ENCODE measurements around the gene IPO11.
"Not testable (repeated sequence)": the region's sequence is repeated elsewhere in the genome, so short reads cannot be mapped to it uniquely, and the experiment has no call there.

Gene IPO11

GRCh38 chr5:62608529-62609511 is 196.3 kb downstream of the IPO11 start:
- no peak for DNase-seq

GRCh38 chr5:62614355-62614754 is 201.8 kb downstream of the IPO11 start:
- no peak for DNase-seq

GRCh38 chr5:62616615-62617277 is 204.2 kb downstream of the IPO11 start:
- DNase-seq = no peak

DNA sequence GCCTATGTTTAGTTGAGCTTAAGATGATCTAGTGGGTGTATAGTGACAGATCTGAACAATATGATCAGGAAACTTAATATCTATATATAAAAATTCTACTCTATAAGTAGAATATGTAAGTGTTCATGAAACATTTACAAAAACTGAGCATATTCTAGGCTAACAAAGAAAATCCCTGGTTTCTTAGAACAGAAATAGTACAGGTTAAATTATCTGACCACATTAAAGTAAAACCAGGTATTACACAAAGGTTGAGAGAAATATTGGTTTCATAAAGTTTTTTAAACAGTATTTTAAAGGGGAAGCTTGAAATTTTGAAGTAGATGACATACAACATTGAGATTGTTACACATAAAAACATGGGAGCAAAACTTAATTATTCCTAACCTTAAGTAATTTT is 205.4 kb downstream of the IPO11 start:
- DNase-seq = no peak

DNA sequence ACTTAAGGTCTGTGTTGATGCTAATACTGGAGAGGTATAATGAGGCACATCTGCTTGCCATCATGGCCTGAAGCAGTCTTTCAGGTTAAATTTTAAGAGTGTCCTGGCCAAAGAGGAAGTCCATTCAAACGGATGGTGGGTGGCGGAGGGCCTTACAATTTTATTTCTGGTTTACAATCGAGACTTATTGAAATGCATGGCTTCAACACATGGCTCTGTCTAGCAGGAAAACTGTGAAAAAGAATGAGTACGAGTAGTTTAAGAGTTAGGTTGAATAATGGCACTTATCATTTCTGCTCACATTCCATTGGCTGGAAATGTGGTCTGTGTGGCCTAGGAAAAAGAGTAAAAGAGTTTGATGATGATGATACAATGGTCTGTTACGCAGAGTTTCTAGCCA is 208.2 kb downstream of the IPO11 start:
- no peak for DNase-seq

- DNase-seq = no peak
Measured at GRCh38 chr5:62621280-62621679, 208.7 kb downstream of the IPO11 start.

DNA sequence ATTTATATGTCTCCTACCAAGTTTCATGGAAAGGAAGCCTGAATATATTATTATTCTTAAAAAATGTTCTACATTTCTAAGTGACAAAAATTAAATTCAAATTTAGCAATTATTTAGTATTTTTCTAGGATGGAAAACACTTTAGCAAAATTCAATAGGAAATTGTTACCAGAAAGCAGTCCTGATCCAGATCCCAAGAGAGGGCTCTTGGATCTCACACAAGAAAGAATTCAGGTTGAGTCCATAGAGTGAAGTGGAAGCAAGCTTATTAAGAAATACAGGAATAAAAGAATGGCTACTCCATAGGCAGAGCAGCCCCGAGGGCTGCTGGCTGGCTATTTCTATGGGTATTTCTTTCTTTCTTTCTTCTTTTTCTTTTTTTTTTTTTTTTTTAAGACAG is 210.7 kb downstream of the IPO11 start:
- no peak for DNase-seq

DNA sequence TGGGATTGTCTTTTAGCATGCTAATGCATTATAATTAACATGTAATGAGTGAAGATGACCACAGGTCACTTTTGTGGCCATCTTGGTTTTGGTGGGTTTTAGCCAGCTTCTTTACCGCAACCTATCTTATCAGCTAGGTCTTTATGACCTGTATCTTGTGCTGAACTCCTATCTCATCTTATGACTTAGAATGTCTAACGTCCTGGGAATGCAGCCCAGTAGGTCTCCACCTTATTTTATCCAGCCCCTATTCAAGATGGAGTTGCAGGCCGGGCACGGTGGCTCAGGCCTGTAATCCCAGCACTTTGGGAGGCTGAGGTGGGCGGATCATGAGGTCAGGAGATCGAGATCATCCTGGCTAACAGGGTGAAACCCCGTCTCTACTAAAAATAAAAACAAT is 211.9 kb downstream of the IPO11 start:
- not testable (repeated sequence) for DNase-seq

DNA sequence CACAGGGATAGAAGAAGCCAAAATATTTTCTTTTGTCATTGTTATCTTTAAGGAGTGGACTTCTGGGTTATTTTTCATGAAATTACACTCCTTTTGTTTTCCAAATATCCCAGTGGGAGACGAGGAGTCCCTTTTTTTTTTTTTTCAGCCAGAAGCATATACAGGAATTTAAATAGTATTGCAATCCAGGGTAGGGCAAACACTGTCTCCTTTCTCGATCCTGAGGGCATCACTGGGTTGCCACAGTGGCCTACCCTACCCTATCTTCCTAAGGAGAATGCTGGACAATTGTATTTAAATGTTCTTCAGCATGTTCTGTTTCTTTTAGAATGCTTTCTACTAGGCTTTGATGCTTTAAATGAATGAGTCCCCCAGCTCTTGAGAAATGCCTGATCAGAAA is 214.0 kb downstream of the IPO11 start:
- DNase-seq = no peak

DNA sequence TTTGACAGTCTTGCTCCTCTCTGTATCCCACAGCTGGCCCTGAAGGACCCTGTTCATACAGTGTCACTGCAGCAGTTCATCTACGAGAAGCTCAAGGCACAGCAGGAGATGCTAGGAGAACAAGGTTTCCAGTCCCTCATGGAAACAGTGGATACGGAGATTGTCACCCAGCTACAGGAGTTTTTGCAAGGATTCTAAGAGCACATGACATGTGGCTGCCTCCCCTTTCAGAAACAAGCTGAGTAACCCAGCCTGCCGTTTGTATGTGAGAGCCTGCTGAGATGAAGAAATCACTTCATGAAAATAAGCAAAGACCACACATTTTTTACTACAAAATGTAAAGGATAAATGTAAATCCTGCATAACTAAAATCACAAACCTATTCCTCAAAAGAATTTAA is 214.6 kb downstream of the IPO11 start:
- no peak for DNase-seq

DNA sequence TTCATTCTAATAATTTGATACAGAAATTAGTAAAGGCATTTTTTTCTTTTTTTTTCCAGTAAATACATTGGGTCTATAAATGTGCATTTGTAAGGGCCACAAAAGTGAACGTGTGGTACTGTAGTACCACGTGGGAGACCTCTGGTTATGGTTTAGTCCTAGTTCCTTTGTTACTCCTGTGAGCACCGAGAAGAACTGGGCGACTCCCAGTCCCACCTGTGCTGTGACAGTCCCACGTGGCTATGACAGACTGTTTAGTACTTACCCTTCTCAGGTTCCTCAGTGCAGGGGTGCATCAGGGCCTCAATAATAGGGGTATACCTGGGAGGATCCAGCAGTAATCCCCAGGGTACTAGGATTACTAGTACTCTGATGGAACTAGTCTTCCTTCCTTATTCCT is 215.3 kb downstream of the IPO11 start:
- no peak for DNase-seq

GRCh38 chr5:62631909-62632580 is 219.5 kb downstream of the IPO11 start:
- no peak for DNase-seq

DNA sequence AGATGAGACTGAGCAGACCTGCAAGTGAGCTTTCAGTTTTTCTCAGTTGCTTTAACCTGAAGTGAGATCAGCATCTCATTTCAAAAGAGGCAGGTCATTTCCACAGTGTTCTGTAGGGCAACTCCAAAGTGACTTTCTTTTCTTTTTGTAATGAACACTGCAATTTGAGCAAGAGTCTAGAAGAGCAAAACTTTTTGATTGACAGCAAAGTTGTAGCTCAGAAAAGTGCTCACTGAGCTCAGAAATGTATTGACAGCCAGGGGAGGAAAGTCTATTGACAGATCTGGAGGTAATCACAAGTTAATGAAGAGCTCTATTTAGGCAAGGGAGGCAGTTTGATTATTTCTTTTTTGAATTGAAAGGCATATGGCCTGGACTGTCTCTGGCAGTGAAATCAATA is 220.7 kb downstream of the IPO11 start:
- no peak for DNase-seq

DNA sequence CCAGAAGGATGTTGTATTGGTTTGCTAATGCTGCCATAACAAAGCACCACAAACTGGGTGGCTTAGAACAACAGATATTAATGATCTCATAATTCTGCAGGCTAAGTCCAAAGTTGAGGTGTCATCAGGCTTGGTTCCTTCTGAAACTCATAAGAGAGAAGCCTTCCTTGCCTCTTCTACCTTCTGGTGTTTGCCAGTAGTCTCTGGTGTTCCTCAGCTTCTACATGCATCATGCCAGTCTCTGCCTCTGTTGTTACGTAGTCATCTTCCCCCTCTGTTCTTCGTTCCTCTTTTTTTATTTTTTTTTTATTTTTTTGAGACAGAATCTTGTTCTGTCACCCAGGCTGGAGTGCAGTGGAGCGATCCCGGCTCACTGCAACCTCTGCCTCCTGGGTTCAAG is 227.9 kb downstream of the IPO11 start:
- no peak for DNase-seq

GRCh38 chr5:62642468-62642867 is 229.9 kb downstream of the IPO11 start:
- DNase-seq = no peak

GRCh38 chr5:62643556-62644451 is 231.2 kb downstream of the IPO11 start:
- no peak for DNase-seq

DNA sequence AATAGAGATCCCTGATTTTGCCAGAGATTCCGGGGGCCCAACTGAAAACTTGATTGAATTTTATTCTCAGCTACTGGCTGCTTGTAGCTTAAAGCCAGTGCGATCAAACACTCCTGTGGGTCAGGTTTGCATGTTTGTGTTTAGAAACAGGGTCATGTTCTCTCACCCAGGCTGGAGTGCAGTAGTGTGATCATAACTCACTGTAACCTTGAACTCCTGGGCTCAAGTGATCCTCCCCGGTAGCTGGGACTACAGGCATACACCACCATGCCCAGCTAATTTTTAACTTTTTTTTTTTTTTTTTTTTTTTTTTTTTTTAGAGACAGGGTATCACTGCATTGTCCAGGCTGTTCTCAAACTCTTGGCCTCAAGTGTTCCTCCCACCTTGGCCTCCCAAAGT is 232.7 kb downstream of the IPO11 start:
- DNase-seq = no peak

DNA sequence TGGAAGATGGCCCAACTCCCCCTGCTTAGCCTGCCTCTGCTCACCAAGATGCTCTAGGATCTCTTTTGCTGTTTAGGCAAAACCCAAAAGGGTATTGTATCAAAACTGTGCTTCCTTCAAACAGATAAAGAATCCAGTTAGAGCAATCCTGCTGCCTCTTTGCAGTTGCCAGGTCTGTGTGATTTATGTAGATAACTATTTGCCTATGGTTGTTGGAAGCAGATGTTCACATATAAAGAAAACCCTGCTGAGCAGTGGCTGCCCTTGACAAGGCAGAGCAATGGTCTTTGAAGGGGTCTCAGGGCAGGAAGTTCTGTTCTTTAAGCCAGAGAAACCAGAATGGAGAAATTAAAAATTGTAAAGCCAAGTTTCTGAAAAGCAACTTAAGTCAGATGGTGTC is 234.7 kb downstream of the IPO11 start:
- no peak for DNase-seq

GRCh38 chr5:62649025-62649424 is 236.5 kb downstream of the IPO11 start:
- no peak for DNase-seq

- DNase-seq = no peak
Measured at GRCh38 chr5:62649476-62650113, 237.0 kb downstream of the IPO11 start.

GRCh38 chr5:62650197-62650596 is 237.6 kb downstream of the IPO11 start:
- no peak for DNase-seq

GRCh38 chr5:62652225-62652624 is 239.7 kb downstream of the IPO11 start:
- no peak for DNase-seq
